HepG2 (cell line): Measurements from ENCODE around the gene KLF11. TPM values are rescaled to one million over a fixed set of nuclear protein-coding genes. Genes with fewer than 3 reads are reported as not detected.

Experiments
- ATAC-seq: fragments of 200-7000 bp; cut with Tn5 transposase; 3 replicates; pipeline ENCODE4 v1.9.1; 2020; ENCODE audit warnings: mild to moderate bottlenecking, moderate library complexity
- BruUV-seq: library from RNA; stranded (reverse); fragments of 400-500 nt; replicated peaks from 2 replicates; lab custom pipeline; 2021; lab: Mats Ljungman, UMichigan
- CTCF ChIA-PET: fragments of 300-600 bp; formaldehyde crosslinking; extraction: SDS; loops from one replicate; lab custom pipeline; 2021; ENCODE audit warnings: low total read pairs, inconsistent platforms, low intra/inter-chr PET ratio; lab: Yijun Ruan, JAX
- POLR2A ChIA-PET: fragments of 350-600 bp; sonication (Branson Sonifier 250); formaldehyde crosslinking; loops from one replicate; lab custom pipeline; 2020; ENCODE audit warnings: antibody characterized with exemption, inconsistent platforms; lab: Yijun Ruan, JAX
- DNase-seq: peaks from one replicate; pipeline ENCODE4 v3.0.0-alpha.2; 2015; ENCODE audit warnings: low spot score
- FAIRE-seq: peaks from 3 replicates; lab custom pipeline; 2011; peaks lifted over from hg19 to GRCh38; lab: Jason Lieb, UNC
- H2AFZ ChIP-seq: one replicate; pipeline ENCODE4 v1.6.1; 2011; ENCODE audit warnings: low read length, inconsistent platforms
- H3K27ac ChIP-seq: fragments of 300-600 bp; 3 replicates; pipeline ENCODE4 v1.8.0; 2011; ENCODE audit warnings: mixed run types, mild to moderate bottlenecking, mixed read lengths, low read length, inconsistent platforms; ENCODE audit not compliant: insufficient read depth; ENCODE audit errors: extremely low read length
- H3K27me3 ChIP-seq, 2 experiments: fragments of 200-600 bp in 1 of 2; 2 replicates in 1 of 2; 3 replicates in 1 of 2; pipeline versions ENCODE4 v1.6.0 to v1.8.0; 2011; ENCODE audit warnings: low read length in 2 of 2, mild to moderate bottlenecking in 2 of 2, moderate library complexity in 2 of 2, inconsistent platforms in 1 of 2; ENCODE audit not compliant: insufficient read depth in 2 of 2, control insufficient read depth in 1 of 2
- H3K36me3 ChIP-seq, 2 experiments: fragments of 200-600 bp in 1 of 2; replicated peaks in 1 of 2; 2 replicates in 1 of 2; 3 replicates in 1 of 2; pipeline versions ENCODE4 v1.5.1 to v1.8.0; 2011; ENCODE audit warnings: low read length in 2 of 2, inconsistent platforms in 1 of 2; ENCODE audit not compliant: insufficient read depth in 2 of 2, control insufficient read depth in 1 of 2
- H3K4me1 ChIP-seq: 2 replicates; pipeline ENCODE4 v1.5.1; 2012; ENCODE audit warnings: low read length, inconsistent platforms; ENCODE audit not compliant: insufficient read depth
- H3K4me2 ChIP-seq: 2 replicates; pipeline ENCODE4 v1.6.0; 2011; ENCODE audit warnings: low read depth, low read length, inconsistent platforms
- H3K4me3 ChIP-seq, 3 experiments: fragments of 200-600 bp in 1 of 3; sonication (generic), shearing (Covaris generic) in 1 of 3; replicated peaks in 1 of 3; 2 replicates each; pipeline ENCODE4 v1.5.1; 2011 to 2016; ENCODE audit warnings: low read length in 3 of 3, inconsistent platforms in 2 of 3, low read depth in 2 of 3, mild to moderate bottlenecking in 2 of 3, control low read depth in 1 of 3, mixed read lengths in 1 of 3; ENCODE audit not compliant: insufficient read depth in 1 of 3
- H3K79me2 ChIP-seq: one replicate; pipeline ENCODE4 v1.6.1; 2011; ENCODE audit warnings: low read length, inconsistent platforms; ENCODE audit not compliant: insufficient read depth
- H3K9ac ChIP-seq: 2 replicates; pipeline ENCODE4 v1.6.0; 2011; ENCODE audit warnings: mild to moderate bottlenecking, low read depth, low read length, inconsistent platforms; ENCODE audit not compliant: insufficient read depth
- H3K9me3 ChIP-seq: 2 replicates; pipeline ENCODE4 v1.5.1; 2012; ENCODE audit warnings: mild to moderate bottlenecking, low read length
- H4K20me1 ChIP-seq: 2 replicates; pipeline ENCODE4 v1.6.0; 2011; ENCODE audit warnings: inconsistent platforms, mild to moderate bottlenecking, low read length, moderate library complexity; ENCODE audit not compliant: insufficient read depth
- AGO2 ChIP-seq: fragments of 200-400 bp; formaldehyde crosslinking; optimal IDR thresholded peaks from 2 replicates; pipeline ENCODE3; 2017; ENCODE audit warnings: mild to moderate bottlenecking, low read depth, low read length, moderate library complexity
- FUBP1 ChIP-seq: sonication (generic); formaldehyde crosslinking; IDR thresholded peaks from 2 replicates; pipeline ENCODE4 v1.5.1; 2020; ENCODE audit warnings: missing genetic modification reagents, mild to moderate bottlenecking, borderline replicate concordance
- JUNB ChIP-seq: sonication (generic); formaldehyde crosslinking; IDR thresholded peaks from 2 replicates; pipeline ENCODE4 v1.8.0; 2022; ENCODE audit warnings: missing genetic modification reagents, mild to moderate bottlenecking, borderline replicate concordance
- POLR2AphosphoS2 ChIP-seq: IDR thresholded peaks from 2 replicates; pipeline ENCODE4 v1.6.1; 2011; ENCODE audit warnings: low read depth, low read length, improper control_type of control experiment
- SPEN ChIP-seq: sonication (generic); formaldehyde crosslinking; IDR thresholded peaks from 2 replicates; pipeline ENCODE4 v1.5.1; 2020; ENCODE audit warnings: low read depth, mild to moderate bottlenecking, missing genetic modification reagents
- TMF1 ChIP-seq: sonication (generic); formaldehyde crosslinking; IDR thresholded peaks from 2 replicates; pipeline ENCODE4 v1.8.1; 2022; ENCODE audit warnings: low read depth, missing genetic modification reagents
- ZNF225 ChIP-seq: sonication (generic); formaldehyde crosslinking; IDR thresholded peaks from 2 replicates; pipeline ENCODE4 v1.4.0; 2020; ENCODE audit warnings: mild to moderate bottlenecking, missing genetic modification reagents
- ZNF530 ChIP-seq: sonication (generic); formaldehyde crosslinking; IDR thresholded peaks from 2 replicates; pipeline ENCODE4 v1.5.0; 2020; ENCODE audit warnings: low read depth, mild to moderate bottlenecking, missing genetic modification reagents
- WGBS: methylation state at CpG from one replicate; pipeline ENCODE4 v1.1.6; 2017; ENCODE audit warnings: low lambda C conversion rate; 5-methylcytosine and 5-hydroxymethylcytosine counted together
- in situ Hi-C: cut with HindIII; loops from 2 replicates; pipeline ENCODE4 v1.10.0; 2017; ENCODE audit warnings: low pct_unique_long_range_greater_than_20kb; ENCODE audit not compliant: extremely low pct_ligation_motif_present
- intact Hi-C: fragments of 100-400 bp; cut with micrococcal nuclease; formaldehyde crosslinking; loops from one replicate; pipeline ENCODE4 v1.10.0; 2022; ENCODE audit not compliant: unreplicated experiment
- polyA plus RNA-seq, 8 experiments: library from polyadenylated mRNA; depleted of rRNA in 3 of 8; stranded (reverse) in 7 of 8; unstranded in 1 of 8; fragments of >200 nt; fragmentation: Illumina TruSeq in 4 of 8; extraction: Trizol in 4 of 8; gene quantifications; 2 replicates each; pipeline versions ENCODE4 v1.2.1 to v1.2.3, GENCODE V29; 2011 to 2016; ENCODE audit warnings: low read depth in 4 of 8, missing spikeins in 1 of 8, mixed read lengths in 1 of 8; ENCODE audit not compliant: insufficient read depth in 1 of 8
- total RNA-seq, 5 experiments: library from RNA; depleted of rRNA; stranded (reverse); fragments of >200 nt; fragmentation: Illumina TruSeq; extraction: Trizol; gene quantifications; 2 replicates each; pipeline ENCODE4 v1.2.3, GENCODE V29; 2016; ENCODE audit warnings: low read depth in 1 of 5
- TF ChIP-seq, protein P1 (sequence below): sonication (generic); formaldehyde crosslinking; IDR thresholded peaks from 2 replicates; pipeline ENCODE4 v1.8.1; 2022; ENCODE audit warnings: low read depth, mild to moderate bottlenecking, missing genetic modification reagents

KLF11 gene
- total and polyA plus RNA-seq, 2 of the 13 experiments (the other 11 are each of a cell fraction or from before 2014, with no cell fraction given) = 2.5 to 11.8 TPM

DNA sequence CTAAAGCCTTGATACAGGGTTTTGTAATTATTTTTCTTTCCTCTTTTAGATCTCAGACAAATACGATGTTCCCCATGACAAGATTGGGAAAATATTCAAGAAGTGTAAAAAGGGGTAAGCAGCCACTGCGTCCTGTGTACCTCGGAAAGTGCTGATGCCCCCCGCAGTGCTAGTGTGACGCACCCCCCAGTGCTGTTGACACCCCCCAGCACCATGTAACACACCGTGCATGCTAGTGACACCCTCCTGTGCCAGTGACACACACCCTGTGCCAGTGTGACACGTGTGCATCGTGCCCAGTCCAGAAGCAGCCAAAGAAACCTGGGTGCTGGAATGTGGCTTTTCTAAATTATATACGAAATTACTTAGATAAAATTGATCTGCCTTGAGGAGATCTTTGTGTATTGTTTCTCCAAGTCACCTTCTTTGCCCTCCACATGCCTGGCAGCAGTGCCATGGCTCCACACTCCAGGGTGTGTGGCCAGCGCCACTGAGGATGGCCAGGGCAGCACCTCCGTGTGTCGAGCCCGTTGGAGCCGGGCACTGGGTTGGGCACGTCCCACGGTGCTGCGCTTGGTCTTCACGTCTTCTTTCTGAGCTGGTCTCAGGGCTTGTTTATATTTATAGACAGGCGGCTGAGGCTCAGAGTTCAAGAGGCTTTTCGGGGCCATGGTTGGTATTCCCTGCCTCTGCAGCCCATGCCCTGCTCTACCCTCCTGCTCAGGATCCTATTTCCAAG lies 44.3 kb upstream of the KLF11 start:
- no peak overlapping the region for H3K4me3 ChIP-seq
- ChIA-PET POLR2A (no interaction called here), CTCF (no interaction called here)
- WGBS = 99% methylated on average over 20 of the region's 20 CpGs
- TF ChIP-seq JUNB (CRISPR knock-in tag) (no peak), POLR2AphosphoS2 (no peak), SPEN (CRISPR knock-in tag) (no peak), FUBP1 (CRISPR knock-in tag) (no peak), ZNF530 (CRISPR knock-in tag) (no peak), ZNF225 (no peak), TMF1 (CRISPR knock-in tag) (no peak), AGO2 (peak; percentile 33)
- TF ChIP-seq, protein P1, sequence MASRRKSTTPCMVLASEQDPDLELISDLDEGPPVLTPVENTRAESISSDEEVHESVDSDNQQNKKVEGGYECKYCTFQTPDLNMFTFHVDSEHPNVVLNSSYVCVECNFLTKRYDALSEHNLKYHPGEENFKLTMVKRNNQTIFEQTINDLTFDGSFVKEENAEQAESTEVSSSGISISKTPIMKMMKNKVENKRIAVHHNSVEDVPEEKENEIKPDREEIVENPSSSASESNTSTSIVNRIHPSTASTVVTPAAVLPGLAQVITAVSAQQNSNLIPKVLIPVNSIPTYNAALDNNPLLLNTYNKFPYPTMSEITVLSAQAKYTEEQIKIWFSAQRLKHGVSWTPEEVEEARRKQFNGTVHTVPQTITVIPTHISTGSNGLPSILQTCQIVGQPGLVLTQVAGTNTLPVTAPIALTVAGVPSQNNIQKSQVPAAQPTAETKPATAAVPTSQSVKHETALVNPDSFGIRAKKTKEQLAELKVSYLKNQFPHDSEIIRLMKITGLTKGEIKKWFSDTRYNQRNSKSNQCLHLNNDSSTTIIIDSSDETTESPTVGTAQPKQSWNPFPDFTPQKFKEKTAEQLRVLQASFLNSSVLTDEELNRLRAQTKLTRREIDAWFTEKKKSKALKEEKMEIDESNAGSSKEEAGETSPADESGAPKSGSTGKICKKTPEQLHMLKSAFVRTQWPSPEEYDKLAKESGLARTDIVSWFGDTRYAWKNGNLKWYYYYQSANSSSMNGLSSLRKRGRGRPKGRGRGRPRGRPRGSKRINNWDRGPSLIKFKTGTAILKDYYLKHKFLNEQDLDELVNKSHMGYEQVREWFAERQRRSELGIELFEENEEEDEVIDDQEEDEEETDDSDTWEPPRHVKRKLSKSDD = no peak
- no peak overlapping the region for H3K4me2 ChIP-seq
- H3K79me2 ChIP-seq = no peaks in the 10 kb centered on the region
- no peaks in the 10 kb centered on the region for H3K4me1 ChIP-seq
- in situ Hi-C loops (no loop called here), intact Hi-C loops (no loop called here)
- DNase-seq (no peak), ATAC-seq (no peak), FAIRE-seq (no peak)
- no peak overlapping the region for H3K27ac ChIP-seq
- no TSS peak for BruUV-seq
- H2AFZ ChIP-seq = no peak overlapping the region
- no peaks in the 10 kb centered on the region for H3K27me3 ChIP-seq
- no peaks in the 10 kb centered on the region for H3K9me3 ChIP-seq
- peaks cover 15 to 59% of the 10 kb centered on the region in 2 experiments; a peak in 4 of 5 replicates for H3K36me3 ChIP-seq
- no peak overlapping the region for H3K9ac ChIP-seq
- H4K20me1 ChIP-seq = no peaks in the 10 kb centered on the region
